MCF 10A (cell line): ENCODE measurements around the gene CAPZB. TPM values are rescaled to one million over a fixed set of nuclear protein-coding genes. Genes with fewer than 3 reads are reported as not detected.

Source experiments
- BruUV-seq: library from RNA; stranded (reverse); fragments of 400-500 nt; replicated peaks from 2 replicates; lab custom pipeline; 2021; lab: Mats Ljungman, UMichigan
- CTCF ChIA-PET: fragments of 300-600 bp; sonication (Branson Sonifier 250); formaldehyde crosslinking; extraction: SDS; loops from one replicate; lab custom pipeline; 2021; ENCODE audit warnings: antibody characterized with exemption, inconsistent platforms; lab: Yijun Ruan, JAX
- POLR2A ChIA-PET: fragments of 300-600, 350-650 bp; sonication (Branson Sonifier 250); formaldehyde crosslinking; extraction: SDS; loops from one replicate; lab custom pipeline; 2020; ENCODE audit warnings: antibody characterized with exemption, inconsistent platforms; lab: Yijun Ruan, JAX
- DNase-seq: peaks from one replicate; pipeline ENCODE4 v3.0.0-alpha.2; 2018; ENCODE audit not compliant: unreplicated experiment
- H3K27ac Mint-ChIP-seq: one replicate; pipeline ENCODE4 v1.8.0; 2022; ENCODE audit warnings: mild to moderate bottlenecking, low read depth, mixed read lengths; ENCODE audit not compliant: unreplicated experiment
- H3K27me3 Mint-ChIP-seq: one replicate; pipeline ENCODE4 v1.8.0; 2022; ENCODE audit warnings: mixed read lengths; ENCODE audit not compliant: insufficient read depth, unreplicated experiment
- H3K36me3 Mint-ChIP-seq: one replicate; pipeline ENCODE4 v1.8.0; 2022; ENCODE audit warnings: mild to moderate bottlenecking, moderate library complexity, mixed read lengths; ENCODE audit not compliant: insufficient read depth, unreplicated experiment
- H3K4me1 Mint-ChIP-seq: one replicate; pipeline ENCODE4 v1.8.0; 2022; ENCODE audit warnings: mixed read lengths; ENCODE audit not compliant: insufficient read depth, unreplicated experiment
- H3K4me3 Mint-ChIP-seq: one replicate; pipeline ENCODE4 v1.8.0; 2022; ENCODE audit warnings: mild to moderate bottlenecking, moderate library complexity, mixed read lengths; ENCODE audit not compliant: unreplicated experiment
- H3K9me3 Mint-ChIP-seq: one replicate; pipeline ENCODE4 v1.8.0; 2022; ENCODE audit warnings: mixed read lengths; ENCODE audit not compliant: unreplicated experiment
- CTCF ChIP-seq: fragments of 200-600 bp; IDR thresholded peaks from one replicate; pipeline ENCODE4 v1.8.0; 2022; ENCODE audit warnings: antibody characterized with exemption, mild to moderate bottlenecking; ENCODE audit not compliant: unreplicated experiment
- intact Hi-C: fragments of 100-400 bp; cut with micrococcal nuclease; formaldehyde crosslinking; loops from 2 replicates; pipeline ENCODE4 v1.14.1; 2022
- total RNA-seq: library from RNA; stranded (reverse); gene quantifications from 2 replicates; pipeline ENCODE4 v1.2.3, GENCODE V29; 2022

Gene CAPZB
- total RNA-seq, 1 experiment from 2014 or later, result 252 TPM

- Mint-ChIP-seq H3K27me3 (no peaks in the 10 kb centered on the region), H3K36me3 (peaks cover 21% of the 10 kb centered on the region), H3K27ac (peak overlapping the region; percentile 92), H3K4me3 (peak overlapping the region; percentile 86), H3K4me1 (peaks cover 34% of the 10 kb centered on the region), H3K9me3 (no peaks in the 10 kb centered on the region)
- ChIA-PET CTCF (no interaction called here), POLR2A (interaction anchor here (1.1 to 2.3 kb wide), 6 partner anchors 11 to 163 kb away, joined by 3 to 8 read pairs (median 4); partner anchors contain the start of gene NBL1)
- intact Hi-C loops, result loop anchor here (2.0 kb wide), 1 partner anchor 159 kb away; no protein-coding TSS in a partner anchor
- BruUV-seq, result TSS peak; percentile 20
- no peak for TF ChIP-seq CTCF
- no peak for DNase-seq
Observed at GRCh38 chr1:19483691-19484090, 1.6 kb downstream of the CAPZB start.

GRCh38 chr1:19483261-19483660 is 2.1 kb downstream of the CAPZB start:
- no TSS peak for BruUV-seq
- Mint-ChIP-seq H3K4me3 (peak overlapping the region; percentile 86), H3K4me1 (peaks cover 34% of the 10 kb centered on the region), H3K27ac (peak overlapping the region; percentile 92), H3K9me3 (no peaks in the 10 kb centered on the region), H3K27me3 (no peaks in the 10 kb centered on the region), H3K36me3 (peaks cover 23% of the 10 kb centered on the region)
- no peak for DNase-seq
- CTCF ChIA-PET, result interaction anchor here (0.6 to 0.9 kb wide), 3 partner anchors 22 to 125 kb away, joined by 3 read pairs; no protein-coding TSS in a partner anchor
- POLR2A ChIA-PET, result interaction anchor here (0.9 to 2.3 kb wide), 7 partner anchors 10 to 163 kb away, joined by 3 to 8 read pairs (median 4); partner anchors contain the start of gene NBL1
- TF ChIP-seq CTCF, result no peak
- intact Hi-C loops, result no loop called here

GRCh38 chr1:19481826-19482398 is 3.4 kb downstream of the CAPZB start:
- POLR2A ChIA-PET, result interaction anchor here (2.3 kb wide), 1 partner anchor 115 kb away, joined by 8 read pairs; a partner anchor contains a TSS
- peaks cover 25% of the 10 kb centered on the region for H3K4me1 Mint-ChIP-seq
- CTCF ChIA-PET, result interaction anchor here (0.5 to 1.3 kb wide), 5 partner anchors 9 to 91 kb away, joined by 3 to 5 read pairs (median 3); no protein-coding TSS in a partner anchor
- DNase-seq, result no peak
- no peak overlapping the region for H3K4me3 Mint-ChIP-seq
- H3K9me3 Mint-ChIP-seq, result no peaks in the 10 kb centered on the region
- no peak overlapping the region for H3K27ac Mint-ChIP-seq
- H3K36me3 Mint-ChIP-seq, result peaks cover 23% of the 10 kb centered on the region
- no TSS peak for BruUV-seq
- H3K27me3 Mint-ChIP-seq, result no peaks in the 10 kb centered on the region
- TF ChIP-seq CTCF, result no peak
- intact Hi-C loops, result no loop called here

- no peak for TF ChIP-seq CTCF
- Mint-ChIP-seq H3K36me3 (peaks cover 23% of the 10 kb centered on the region), H3K4me3 (no peak overlapping the region), H3K27me3 (no peaks in the 10 kb centered on the region), H3K9me3 (no peaks in the 10 kb centered on the region), H3K27ac (no peak overlapping the region), H3K4me1 (peaks cover 20% of the 10 kb centered on the region)
- ChIA-PET CTCF (no interaction called here), POLR2A (interaction anchor here (1.2 kb wide), 1 partner anchor 15 kb away, joined by 3 read pairs; no protein-coding TSS in a partner anchor)
- DNase-seq, result no peak
- BruUV-seq, result no TSS peak
- intact Hi-C loops, result no loop called here
Observed at GRCh38 chr1:19480282-19480681, 5.1 kb downstream of the CAPZB start.
